ENCODE measurements around the gene C16orf54.
A peak's percentile ranks its signal among the peaks of the same experiment; 100 is the strongest.
"Not testable (repeated sequence)": the region's sequence is repeated elsewhere in the genome, so short reads cannot be mapped to it uniquely, and the experiment has no call there.

C16orf54 gene

DNA sequence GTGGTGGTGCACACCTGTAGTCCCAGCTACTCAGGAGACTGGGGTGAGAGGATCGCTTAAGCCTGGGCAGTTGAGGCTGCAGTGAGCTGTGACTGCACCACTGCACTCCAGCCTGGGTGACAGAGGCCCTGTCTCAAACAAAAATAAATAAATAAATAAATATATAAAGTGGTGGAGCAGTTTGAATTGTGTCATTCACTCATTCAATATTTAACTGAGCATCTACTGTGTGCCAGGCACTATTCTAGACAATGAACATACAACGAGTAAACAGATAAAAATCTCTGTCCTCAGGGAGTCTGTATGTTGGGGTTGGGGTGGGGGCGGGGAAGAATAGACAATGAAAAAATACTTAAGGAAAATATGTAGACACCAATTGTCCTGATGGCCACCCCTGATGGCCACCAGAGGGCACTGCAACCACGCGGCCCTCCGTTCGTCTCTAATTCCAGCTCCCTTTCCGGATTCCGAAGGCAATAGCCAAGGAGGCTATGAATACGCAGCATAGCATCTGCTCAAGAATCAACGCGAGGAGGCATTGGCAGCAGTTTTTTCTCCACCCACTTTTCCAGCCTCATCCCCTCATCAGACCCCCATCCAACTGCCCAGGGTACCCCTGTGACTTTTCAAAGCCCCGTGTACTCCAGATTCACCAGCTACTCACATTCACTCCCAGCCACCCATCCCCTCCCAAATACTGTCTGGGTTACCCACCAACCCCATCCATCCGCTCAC is 45.4 kb downstream of the C16orf54 start:
- Mint-ChIP-seq H3K4me1 (ENCODE audit: low read depth) (peaks cover 43% of the 10 kb centered on the region), H3K27me3 (peaks cover 31% of the 10 kb centered on the region), H3K4me3 (no peak overlapping the region), H3K9me3 (peaks cover 19% of the 10 kb centered on the region), H3K27ac (no peak overlapping the region), H3K36me3 (ENCODE audit: low read depth) (peaks cover 35% of the 10 kb centered on the region)
- intact Hi-C loops (cut with micrococcal nuclease) = loop anchor here (10.0 kb wide), 1 partner anchor 46 kb away; no protein-coding TSS in a partner anchor

DNA sequence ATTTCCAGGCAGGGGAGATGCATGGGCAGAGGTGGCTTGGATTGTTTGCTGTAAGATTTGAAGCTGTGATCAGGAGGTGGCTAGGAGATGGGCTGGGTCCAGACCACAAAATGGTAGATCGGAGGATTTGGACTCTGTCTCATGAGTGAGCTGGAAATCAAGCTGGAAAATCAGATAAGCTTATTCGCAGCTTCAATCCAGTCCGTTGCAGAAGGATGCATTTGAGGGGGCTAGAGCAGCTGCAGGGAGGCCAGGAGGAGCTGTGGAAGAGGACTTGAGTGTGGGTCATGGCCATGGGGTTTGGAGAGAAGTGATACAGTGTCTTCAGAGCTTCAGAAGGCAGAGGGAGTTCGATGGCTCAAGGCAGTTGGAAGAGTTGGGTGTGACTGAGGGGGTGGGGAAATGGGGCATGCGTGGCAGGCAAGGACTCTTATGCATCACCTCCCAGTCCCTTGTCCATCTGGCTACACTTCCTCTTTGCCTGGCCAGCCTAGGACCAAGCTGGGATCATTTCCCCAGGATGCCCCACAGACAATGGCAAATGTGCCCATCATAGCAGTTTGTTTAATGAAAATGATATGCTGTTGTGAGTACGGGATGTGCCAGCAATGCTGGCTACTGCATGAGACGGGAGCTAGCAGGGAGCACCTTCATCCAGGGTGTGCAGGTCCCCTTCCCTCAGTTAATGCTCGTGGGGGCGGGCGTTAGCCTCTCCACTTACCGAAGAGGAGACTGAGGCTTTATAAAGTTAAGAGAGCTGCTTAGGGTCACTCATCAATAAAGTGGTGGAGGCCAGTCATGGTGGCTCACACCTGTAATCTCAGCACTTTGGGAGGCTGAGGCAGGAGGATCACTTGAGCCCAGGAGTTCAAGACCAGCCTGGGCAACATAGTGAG is 46.2 kb downstream of the C16orf54 start:
- intact Hi-C loops (cut with micrococcal nuclease) = loop anchor here (10.0 kb wide), 1 partner anchor 45 kb away; no protein-coding TSS in a partner anchor
- Mint-ChIP-seq H3K4me3 (no peak overlapping the region), H3K27me3 (peaks cover 31% of the 10 kb centered on the region), H3K27ac (peak overlapping the region; percentile 18), H3K36me3 (ENCODE audit: low read depth) (peaks cover 43% of the 10 kb centered on the region), H3K4me1 (ENCODE audit: low read depth) (peaks cover 43% of the 10 kb centered on the region), H3K9me3 (peaks cover 19% of the 10 kb centered on the region)

GRCh38 chr16:29698484-29699323 is 47.1 kb downstream of the C16orf54 start:
- intact Hi-C loops (cut with micrococcal nuclease) = no loop called here
- H3K27ac Mint-ChIP-seq = peak overlapping the region; percentile 18
- peaks cover 31% of the 10 kb centered on the region for H3K27me3 Mint-ChIP-seq
- peaks cover 52% of the 10 kb centered on the region for H3K36me3 Mint-ChIP-seq (ENCODE audit: low read depth)
- H3K4me1 Mint-ChIP-seq (ENCODE audit: low read depth) = peaks cover 43% of the 10 kb centered on the region
- H3K9me3 Mint-ChIP-seq = peaks cover 19% of the 10 kb centered on the region
- H3K4me3 Mint-ChIP-seq = no peak overlapping the region

GRCh38 chr16:29698042-29698441 is 47.7 kb downstream of the C16orf54 start:
- peaks cover 58% of the 10 kb centered on the region for H3K36me3 Mint-ChIP-seq (ENCODE audit: low read depth)
- no peak overlapping the region for H3K4me3 Mint-ChIP-seq
- no peak overlapping the region for H3K27ac Mint-ChIP-seq
- peaks cover 43% of the 10 kb centered on the region for H3K4me1 Mint-ChIP-seq (ENCODE audit: low read depth)
- intact Hi-C loops (cut with micrococcal nuclease) = no loop called here
- peaks cover 30% of the 10 kb centered on the region for H3K27me3 Mint-ChIP-seq
- peaks cover 19% of the 10 kb centered on the region for H3K9me3 Mint-ChIP-seq

GRCh38 chr16:29697391-29697790 is 48.4 kb downstream of the C16orf54 start:
- intact Hi-C loops (cut with micrococcal nuclease) = no loop called here

DNA sequence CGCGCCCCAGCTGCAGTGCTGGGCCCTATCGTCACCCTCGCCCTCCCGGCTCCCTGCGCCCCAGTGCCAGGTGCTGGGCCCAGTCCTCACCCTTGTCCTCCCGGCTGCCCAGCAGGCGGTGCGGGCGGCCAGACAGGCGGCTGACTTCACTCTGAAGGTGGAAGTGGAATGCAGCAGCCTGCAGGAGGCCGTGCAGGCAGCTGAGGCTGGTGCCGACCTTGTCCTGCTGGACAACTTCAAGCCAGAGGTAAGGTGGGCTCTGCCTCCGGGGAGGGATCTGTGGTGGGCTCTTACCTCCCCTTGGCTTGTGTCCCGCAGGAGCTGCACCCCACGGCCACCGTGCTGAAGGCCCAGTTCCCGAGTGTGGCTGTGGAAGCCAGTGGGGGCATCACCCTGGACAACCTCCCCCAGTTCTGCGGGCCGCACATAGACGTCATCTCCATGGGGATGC is 48.9 kb downstream of the C16orf54 start:
- Mint-ChIP-seq H3K4me1 (ENCODE audit: low read depth) (peaks cover 37% of the 10 kb centered on the region), H3K27ac (no peak overlapping the region), H3K4me3 (no peak overlapping the region), H3K9me3 (peaks cover 19% of the 10 kb centered on the region), H3K27me3 (peaks cover 20% of the 10 kb centered on the region), H3K36me3 (ENCODE audit: low read depth) (peaks cover 66% of the 10 kb centered on the region)
- intact Hi-C loops (cut with micrococcal nuclease) = no loop called here

More at GRCh38 chr16:29697391-29697790, 48.4 kb downstream of the C16orf54 start:
- H3K27ac Mint-ChIP-seq = no peak overlapping the region
- H3K9me3 Mint-ChIP-seq = peaks cover 19% of the 10 kb centered on the region
- H3K4me3 Mint-ChIP-seq = no peak overlapping the region
- peaks cover 64% of the 10 kb centered on the region for H3K36me3 Mint-ChIP-seq (ENCODE audit: low read depth)
- H3K27me3 Mint-ChIP-seq = peaks cover 24% of the 10 kb centered on the region
- peaks cover 41% of the 10 kb centered on the region for H3K4me1 Mint-ChIP-seq (ENCODE audit: low read depth)

DNA sequence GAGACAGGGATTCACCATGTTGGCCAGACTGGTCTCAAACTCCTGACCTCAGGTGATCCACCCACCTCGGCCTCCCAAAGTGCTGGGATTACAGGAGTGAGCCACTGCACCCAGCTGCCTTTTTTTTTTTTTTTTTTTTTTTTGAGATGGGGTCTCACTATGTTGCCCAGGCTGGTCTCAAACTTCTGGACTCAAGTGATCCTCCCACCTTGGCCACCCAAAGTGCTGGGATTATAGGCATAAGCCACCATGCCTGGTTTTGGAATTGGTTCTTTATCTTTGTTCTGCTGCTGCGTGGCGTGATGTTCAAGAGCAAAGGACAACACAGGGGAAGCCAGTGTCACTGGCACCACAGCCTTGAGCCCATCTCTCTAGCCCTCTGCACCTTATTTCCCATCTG is 50.1 kb downstream of the C16orf54 start:
- peaks cover 71% of the 10 kb centered on the region for H3K36me3 Mint-ChIP-seq (ENCODE audit: low read depth)
- H3K4me1 Mint-ChIP-seq (ENCODE audit: low read depth) = peaks cover 35% of the 10 kb centered on the region
- intact Hi-C loops (cut with micrococcal nuclease); H3K27ac Mint-ChIP-seq; H3K27me3 Mint-ChIP-seq; H3K4me3 Mint-ChIP-seq: not testable (repeated sequence)
- H3K9me3 Mint-ChIP-seq = peaks cover 11% of the 10 kb centered on the region

- intact Hi-C loops (cut with micrococcal nuclease) = loop anchor here (5.0 kb wide), 1 partner anchor 33 kb away; no protein-coding TSS in a partner anchor
- H3K4me1 Mint-ChIP-seq (ENCODE audit: low read depth) = peaks cover 40% of the 10 kb centered on the region
These were observed 51.2 kb downstream of the C16orf54 start for GRCh38 chr16:29694384-29695195.

GRCh38 chr16:29692606-29693005 is 53.2 kb downstream of the C16orf54 start:
- intact Hi-C loops (cut with micrococcal nuclease) = loop anchor here (2.0 to 5.0 kb wide), 2 partner anchors 35 to 156 kb away; no protein-coding TSS in a partner anchor
- not testable (repeated sequence) for H3K27me3 Mint-ChIP-seq, H3K9me3 Mint-ChIP-seq, H3K27ac Mint-ChIP-seq, H3K4me3 Mint-ChIP-seq
- H3K36me3 Mint-ChIP-seq (ENCODE audit: low read depth) = peaks cover 80% of the 10 kb centered on the region
- peaks cover 36% of the 10 kb centered on the region for H3K4me1 Mint-ChIP-seq (ENCODE audit: low read depth)

More at GRCh38 chr16:29694384-29695195, 51.2 kb downstream of the C16orf54 start:
- Mint-ChIP-seq H3K9me3 (peaks cover 11% of the 10 kb centered on the region), H3K36me3 (ENCODE audit: low read depth) (peaks cover 81% of the 10 kb centered on the region), H3K4me3 (no peak overlapping the region), H3K27ac (no peak overlapping the region), H3K27me3 (peaks cover 6% of the 10 kb centered on the region)

All from dendritic cell treated with granulocyte-macrophage colony-stimulating factor and Interleukin-4, amounts not matched to agents 40 ng/mL and 50 ng/mL, for 4 days (primary cell).